Measurements from ENCODE around the gene KRTAP5-4.

GRCh38 chr11:1573903-1574237 is 48.1 kb downstream of the KRTAP5-4 start:
- TF ChIP-seq CTCF (IDR thresholded peaks at IDR 0.05; ENCODE audit: insufficient read depth, low read depth, low read length) (no peak), EZH2 (IDR thresholded peaks at IDR 0.05; ENCODE audit: insufficient read depth, low read length) (peak; percentile 15)

Measured in astrocyte (in vitro differentiated cells and primary cell).